HepG2 (cell line): ENCODE data around the gene MXI1.

Experiments used
- CEBPB ChIP-seq: IDR thresholded peaks from 2 replicates; pipeline ENCODE4 v1.6.1; 2011; ENCODE audit warnings: low read depth, low read length, improper control_type of control experiment, borderline replicate concordance
- HOMEZ ChIP-seq: IDR thresholded peaks from 2 replicates; pipeline ENCODE4 v1.6.1; 2016; ENCODE audit warnings: low read depth
- NCOA2 ChIP-seq: sonication (generic); formaldehyde crosslinking; IDR thresholded peaks from 2 replicates; pipeline ENCODE4 v1.8.0; 2022; ENCODE audit warnings: inconsistent platforms
- POLR2A ChIP-seq, 2 experiments: IDR thresholded peaks; 2 replicates each; pipeline ENCODE4 v1.6.1; 2011; ENCODE audit warnings: low read depth in 2 of 2, low read length in 2 of 2, mild to moderate bottlenecking in 1 of 2, moderate library complexity in 1 of 2; ENCODE audit not compliant: insufficient read depth in 1 of 2
- SIN3A ChIP-seq: IDR thresholded peaks from 2 replicates; pipeline ENCODE4 v1.6.1; 2011; ENCODE audit warnings: low read depth, mild to moderate bottlenecking, control low read depth, low read length, borderline replicate concordance
- WIZ ChIP-seq: sonication (generic); formaldehyde crosslinking; IDR thresholded peaks from 2 replicates; pipeline ENCODE4 v1.5.1; 2020; ENCODE audit warnings: mild to moderate bottlenecking, missing genetic modification reagents
- ZNF430 ChIP-seq: sonication (generic); formaldehyde crosslinking; IDR thresholded peaks from 2 replicates; pipeline ENCODE4 v1.9.0; 2021; ENCODE audit warnings: mild to moderate bottlenecking, missing genetic modification reagents
- TF ChIP-seq, protein P1 (sequence below): sonication (generic); formaldehyde crosslinking; IDR thresholded peaks from 2 replicates; pipeline ENCODE4 v1.8.1; 2022; ENCODE audit warnings: mild to moderate bottlenecking, missing genetic modification reagents

- TF ChIP-seq SIN3A = no peak
- TF ChIP-seq CEBPB = no peak
- no peak for TF ChIP-seq POLR2A (IDR thresholded peaks at IDR 0.05; ENCODE audit: insufficient read depth in 1 of 2, low read depth in 2 of 2, low read length in 2 of 2)
- no peak for TF ChIP-seq WIZ (CRISPR knock-in tag)
- TF ChIP-seq NCOA2 = no peak
- no peak for TF ChIP-seq ZNF430
- TF ChIP-seq, protein P1, sequence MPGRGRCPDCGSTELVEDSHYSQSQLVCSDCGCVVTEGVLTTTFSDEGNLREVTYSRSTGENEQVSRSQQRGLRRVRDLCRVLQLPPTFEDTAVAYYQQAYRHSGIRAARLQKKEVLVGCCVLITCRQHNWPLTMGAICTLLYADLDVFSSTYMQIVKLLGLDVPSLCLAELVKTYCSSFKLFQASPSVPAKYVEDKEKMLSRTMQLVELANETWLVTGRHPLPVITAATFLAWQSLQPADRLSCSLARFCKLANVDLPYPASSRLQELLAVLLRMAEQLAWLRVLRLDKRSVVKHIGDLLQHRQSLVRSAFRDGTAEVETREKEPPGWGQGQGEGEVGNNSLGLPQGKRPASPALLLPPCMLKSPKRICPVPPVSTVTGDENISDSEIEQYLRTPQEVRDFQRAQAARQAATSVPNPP = no peak
- no peak for TF ChIP-seq HOMEZ (CRISPR knock-in tag)
Measured at GRCh38 chr10:110223298-110223925, 16.0 kb downstream of the MXI1 start.
